Ovary (tissue), 9 donors: ENCODE results near the gene PKD1L1. TPM values are rescaled to one million over a fixed set of nuclear protein-coding genes. Genes with fewer than 3 reads are reported as not detected.
A peak's percentile ranks its signal among the peaks of the same experiment; 100 is the strongest.

Experiments
- DNase-seq, 5 donors: peaks; one replicate each; pipeline ENCODE4 v3.0.0-alpha.2; 2019 to 2020
- H3K27ac ChIP-seq, 2 donors: fragments of 200-600 bp; one replicate each; pipeline versions ENCODE4 v1.5.1 to v1.8.0; 2019 to 2022
- H3K27me3 ChIP-seq: fragments of 200-600 bp; one replicate; pipeline ENCODE4 v1.8.0; 2022
- H3K36me3 ChIP-seq: fragments of 200-600 bp; sonication (generic); one replicate; pipeline ENCODE4 v1.5.1; 2019
- H3K4me1 ChIP-seq: one replicate; pipeline ENCODE4 v1.8.1; 2013; ENCODE audit warnings: mild to moderate bottlenecking, moderate library complexity; ENCODE audit not compliant: insufficient read depth
- H3K4me3 ChIP-seq: fragments of 200-600 bp; sonication (generic); one replicate; pipeline ENCODE4 v1.5.1; 2017
- H3K9me3 ChIP-seq, 2 donors: fragments of 200-600 bp in 1 of 2; sonication (generic) in 1 of 2; one replicate each; pipeline versions ENCODE4 v1.5.1 to v1.8.1; 2013 to 2019; ENCODE audit warnings: mild to moderate bottlenecking in 1 of 2, moderate library complexity in 1 of 2
- EP300 ChIP-seq: sonication (generic); formaldehyde crosslinking; IDR thresholded peaks from one replicate; pipeline ENCODE4 v1.6.1; 2017; ENCODE audit warnings: antibody characterized with exemption
- POLR2A ChIP-seq: fragments of 450-650 bp; IDR thresholded peaks from one replicate; pipeline ENCODE4 v1.6.1; 2017; ENCODE audit warnings: antibody characterized with exemption, mild to moderate bottlenecking, moderate library complexity
- WGBS, 3 donors: extraction: QIAGEN DNeasy Blood & Tissue Kit in 1 of 3; methylation state at CpG; one replicate each; pipeline versions ENCODE4 v1.1.5 to v1.1.7; 2013 to 2017; 5-methylcytosine and 5-hydroxymethylcytosine counted together
- intact Hi-C, 4 donors: fragments of 100-400 bp; cut with DNase I; formaldehyde crosslinking; loops; one replicate each; pipeline versions ENCODE4 v1.11.0 to v1.15.1; 2022 to 2023
- polyA plus RNA-seq, 2 donors: library from polyadenylated mRNA; stranded (reverse); fragments of 200-250 nt in 1 of 2; fragments of 350-450 nt in 1 of 2; fragmentation: Illumina TruSeq in 1 of 2; extraction: RNeasy Lipid Tissue Mini Kit (QIAGEN cat#74804) in 1 of 2; gene quantifications; one replicate each; pipeline ENCODE4 v1.2.3, GENCODE V29; 2013 to 2014
- total RNA-seq, 7 donors: library from RNA; depleted of rRNA in 2 of 7; stranded (reverse); fragments of >200 nt in 2 of 7; fragmentation: NEBNext Ultra II Directional in 3 of 7; extraction: Animal tissue kit (Norgen Biotek cat#: 25700) in 3 of 7; gene quantifications; one replicate each; pipeline versions ENCODE4 v1.1.0 to v1.2.4, GENCODE V29; 2016 to 2023
- TF ChIP-seq, protein P1 (sequence below), 3 donors: fragments of 450-650 bp in 2 of 3; fragments of 200-600 bp in 1 of 3; IDR thresholded peaks; one replicate each; pipeline versions ENCODE4 v1.5.1 to v1.8.0; 2016 to 2022; ENCODE audit warnings: antibody characterized with exemption in 3 of 3, mild to moderate bottlenecking in 1 of 3
- donor health status: DM: no; HTN: no; CAD: no; lungs with moderate emphysema.
- donor health status: DM: no; HTN: no; CAD: no.
- donor health status: Bipolar disorder and iron deficiency.
- donor health status: DM: yes; HTN: yes; CAD: no.
- donor health status: DM: no; HTN: no; CAD: no.
- donor health status: DM: yes; HTN: yes; CAD: no.

PKD1L1 gene
- total and polyA plus RNA-seq, 9 donors = 0.11 to 0.48 (median 0.22) TPM

DNA sequence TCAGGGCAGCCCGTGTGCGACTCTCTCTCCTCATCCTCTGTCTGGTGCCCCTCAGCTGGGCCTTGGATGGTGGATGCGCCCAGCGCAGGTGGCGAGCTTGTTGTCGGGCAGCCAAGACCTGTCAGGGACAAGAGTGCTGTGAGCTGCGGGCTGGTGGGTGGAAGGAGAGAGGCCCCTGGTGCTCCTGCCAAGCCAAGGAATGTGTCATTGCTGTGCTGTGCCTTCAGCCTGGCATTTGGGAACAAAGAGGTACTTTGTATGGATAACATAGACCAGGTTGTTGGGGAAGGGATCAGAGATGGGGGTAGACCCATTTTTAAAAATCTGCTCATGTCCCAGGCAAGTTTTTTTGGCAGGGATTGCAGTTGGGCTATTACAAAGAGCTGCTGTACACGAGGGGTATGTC lies 120.9 kb downstream of the PKD1L1 start:
- no peak for TF ChIP-seq POLR2A
- TF ChIP-seq, protein P1, sequence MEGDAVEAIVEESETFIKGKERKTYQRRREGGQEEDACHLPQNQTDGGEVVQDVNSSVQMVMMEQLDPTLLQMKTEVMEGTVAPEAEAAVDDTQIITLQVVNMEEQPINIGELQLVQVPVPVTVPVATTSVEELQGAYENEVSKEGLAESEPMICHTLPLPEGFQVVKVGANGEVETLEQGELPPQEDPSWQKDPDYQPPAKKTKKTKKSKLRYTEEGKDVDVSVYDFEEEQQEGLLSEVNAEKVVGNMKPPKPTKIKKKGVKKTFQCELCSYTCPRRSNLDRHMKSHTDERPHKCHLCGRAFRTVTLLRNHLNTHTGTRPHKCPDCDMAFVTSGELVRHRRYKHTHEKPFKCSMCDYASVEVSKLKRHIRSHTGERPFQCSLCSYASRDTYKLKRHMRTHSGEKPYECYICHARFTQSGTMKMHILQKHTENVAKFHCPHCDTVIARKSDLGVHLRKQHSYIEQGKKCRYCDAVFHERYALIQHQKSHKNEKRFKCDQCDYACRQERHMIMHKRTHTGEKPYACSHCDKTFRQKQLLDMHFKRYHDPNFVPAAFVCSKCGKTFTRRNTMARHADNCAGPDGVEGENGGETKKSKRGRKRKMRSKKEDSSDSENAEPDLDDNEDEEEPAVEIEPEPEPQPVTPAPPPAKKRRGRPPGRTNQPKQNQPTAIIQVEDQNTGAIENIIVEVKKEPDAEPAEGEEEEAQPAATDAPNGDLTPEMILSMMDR (IDR thresholded peaks at IDR 0.05) = no peak
- 86 to 89% (median 88%) methylated on average over 8 of the region's 8 CpGs for WGBS, 3 donors
- DNase-seq = no peak
- Histone ChIP-seq H3K27ac (no peak overlapping the region), H3K9me3 (no peaks in the 10 kb centered on the region), H3K4me1 (no peaks in the 10 kb centered on the region), H3K4me3 (no peak overlapping the region), H3K27me3 (no peaks in the 10 kb centered on the region), H3K36me3 (no peaks in the 10 kb centered on the region)
- intact Hi-C loops = no loop called here

DNA sequence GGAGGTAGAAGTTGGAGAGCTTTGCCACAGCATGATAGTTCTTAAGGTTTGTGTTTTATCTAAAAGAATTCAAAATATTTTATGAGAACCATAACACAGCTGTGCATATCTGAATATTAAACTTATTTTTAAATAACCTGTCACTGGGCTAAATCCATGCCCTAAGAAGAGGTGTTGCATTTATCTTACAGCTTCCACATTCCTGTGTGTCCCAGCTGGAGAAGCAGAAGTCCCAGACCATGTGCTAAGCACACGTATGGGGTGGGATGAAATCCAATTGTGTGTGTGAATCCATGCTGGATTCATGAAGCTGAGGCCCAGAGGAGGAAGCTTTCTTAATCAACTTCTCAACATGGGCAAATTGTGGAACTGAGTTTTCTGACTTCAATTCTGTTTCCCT lies 121.5 kb downstream of the PKD1L1 start:
- no peaks in the 10 kb centered on the region for H3K27me3 ChIP-seq
- 16 to 32% (median 27%) methylated on average over 1 of the region's 1 CpG for WGBS, 3 donors

DNA sequence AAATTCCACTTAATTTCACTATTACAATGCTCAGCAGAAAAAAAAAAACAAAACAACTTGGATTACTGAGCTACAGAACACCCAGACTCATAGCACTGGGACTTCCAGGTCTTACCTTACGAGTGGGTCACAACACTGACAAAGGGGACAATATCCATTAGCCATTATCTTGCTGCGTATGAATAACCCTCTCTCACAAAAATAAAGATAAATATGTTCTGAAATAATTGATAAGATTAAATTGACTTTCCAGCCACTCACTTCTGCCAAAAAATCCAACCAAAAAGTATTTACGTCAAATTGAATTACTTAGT lies 128.7 kb downstream of the PKD1L1 start:
- Histone ChIP-seq H3K4me1 (peaks cover 2% of the 10 kb centered on the region), H3K27ac (no peak overlapping the region), H3K9me3 (no peaks in the 10 kb centered on the region), H3K4me3 (no peak overlapping the region), H3K27me3 (no peaks in the 10 kb centered on the region), H3K36me3 (no peaks in the 10 kb centered on the region)
- DNase-seq = no peak
- intact Hi-C loops = loop anchor here (5.0 to 10.0 kb wide), 5 partner anchors 195 to 552 kb away; no protein-coding TSS in a partner anchor
- 93 to 94% (median 93%) methylated on average over 3 of the region's 3 CpGs for WGBS, 3 donors
- TF ChIP-seq, protein P1 (IDR thresholded peaks at IDR 0.05) = no peak

More for the DNA sequence above, 121.5 kb downstream of the PKD1L1 start:
- H3K4me3 ChIP-seq = no peak overlapping the region
- H3K27ac ChIP-seq = no peak overlapping the region
- H3K36me3 ChIP-seq = no peaks in the 10 kb centered on the region
- intact Hi-C loops = no loop called here
- H3K4me1 ChIP-seq = no peaks in the 10 kb centered on the region
- H3K9me3 ChIP-seq = no peaks in the 10 kb centered on the region
- no peak for DNase-seq
- TF ChIP-seq POLR2A = no peak
- TF ChIP-seq EP300 = no peak
- TF ChIP-seq, protein P1 (IDR thresholded peaks at IDR 0.05) = no peak

DNA sequence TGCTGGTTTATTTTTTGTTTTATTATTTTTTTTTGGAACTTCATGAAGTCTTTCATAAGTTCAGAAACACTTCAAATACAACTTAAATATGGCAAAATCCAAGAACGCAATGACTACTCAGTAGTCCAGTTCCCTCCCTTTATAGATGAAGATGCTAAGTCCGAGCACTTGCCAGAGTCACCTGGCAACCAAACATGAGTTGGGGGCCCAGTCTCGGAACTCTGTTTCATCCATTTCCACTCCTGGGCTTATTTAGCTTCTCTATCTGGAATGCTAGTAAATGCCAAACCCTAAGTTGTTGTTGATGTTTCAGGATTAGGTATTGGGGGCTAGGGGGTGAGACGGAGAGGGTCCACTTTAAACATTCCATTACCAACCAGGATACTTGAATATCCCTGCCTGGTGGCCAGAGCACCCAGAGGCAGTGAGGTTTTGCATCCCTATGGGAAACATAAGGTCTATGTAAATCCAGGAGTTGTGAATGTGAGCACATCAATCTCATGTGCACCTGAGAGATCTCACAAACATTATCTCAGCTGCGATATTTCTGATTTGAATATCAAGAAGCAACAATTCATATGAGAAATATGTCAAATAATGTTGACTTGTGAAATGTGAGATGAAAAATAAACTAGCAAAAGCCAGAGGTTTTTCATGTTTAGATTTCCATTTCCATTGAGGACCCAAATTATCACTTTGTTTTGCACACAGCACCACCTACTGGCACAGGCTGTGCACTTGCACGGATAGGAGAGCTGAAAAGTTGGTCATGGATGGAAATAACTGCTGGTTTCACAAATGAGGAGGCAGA lies 129.3 kb downstream of the PKD1L1 start:
- Histone ChIP-seq H3K4me1 (peaks cover 2% of the 10 kb centered on the region), H3K9me3 (no peaks in the 10 kb centered on the region), H3K36me3 (no peaks in the 10 kb centered on the region), H3K4me3 (no peak overlapping the region), H3K27me3 (no peaks in the 10 kb centered on the region), H3K27ac (no peak overlapping the region)
- intact Hi-C loops = loop anchor here (5.0 to 10.0 kb wide), 5 partner anchors 194 to 552 kb away; no protein-coding TSS in a partner anchor
- WGBS, 3 donors = 42 to 50% (median 49%) methylated on average over 6 of the region's 6 CpGs
- peak; percentile 76 to 87 (median 82) for DNase-seq
- TF ChIP-seq POLR2A = no peak
- TF ChIP-seq, protein P1 (IDR thresholded peaks at IDR 0.05) = peak; percentile 58 to 94 (median 91)
